Loucy (cell line): ENCODE results near the gene NEK6.

Experiments used
- EZH2phosphoT487 ChIP-seq: fragments of 200-600 bp; IDR thresholded peaks from 2 replicates; pipeline ENCODE4 v1.6.1; 2018; ENCODE audit warnings: antibody characterized with exemption, mild to moderate bottlenecking, moderate library complexity, borderline replicate concordance
- TF ChIP-seq, protein P1 (sequence below): fragments of 200-600 bp; sonication (generic); conservative IDR thresholded peaks from 2 replicates; pipeline ENCODE4 v1.5.1; 2014; ENCODE audit warnings: mild to moderate bottlenecking, antibody characterized with exemption, low read length

DNA sequence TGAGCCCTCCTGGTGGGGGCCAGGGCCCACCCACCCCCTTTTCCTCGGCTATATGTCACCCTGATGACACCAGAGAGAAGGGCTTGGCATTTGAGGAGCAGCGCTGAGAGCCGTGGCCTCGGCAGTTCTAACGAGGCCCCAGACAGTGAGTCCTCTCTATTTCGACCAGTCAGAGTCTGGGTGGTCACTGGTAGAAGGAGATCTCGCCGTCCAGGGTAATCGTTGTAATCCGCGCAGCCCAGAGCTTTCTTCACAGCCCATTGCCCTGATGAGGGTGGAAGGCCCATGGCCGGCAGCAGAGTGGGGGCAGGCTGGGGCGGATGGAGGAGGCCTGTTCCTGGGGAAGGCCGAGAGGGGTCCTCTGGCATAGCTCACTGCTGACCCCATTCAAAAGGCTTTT is 87.3 kb downstream of the NEK6 start:
- TF ChIP-seq, protein P1, sequence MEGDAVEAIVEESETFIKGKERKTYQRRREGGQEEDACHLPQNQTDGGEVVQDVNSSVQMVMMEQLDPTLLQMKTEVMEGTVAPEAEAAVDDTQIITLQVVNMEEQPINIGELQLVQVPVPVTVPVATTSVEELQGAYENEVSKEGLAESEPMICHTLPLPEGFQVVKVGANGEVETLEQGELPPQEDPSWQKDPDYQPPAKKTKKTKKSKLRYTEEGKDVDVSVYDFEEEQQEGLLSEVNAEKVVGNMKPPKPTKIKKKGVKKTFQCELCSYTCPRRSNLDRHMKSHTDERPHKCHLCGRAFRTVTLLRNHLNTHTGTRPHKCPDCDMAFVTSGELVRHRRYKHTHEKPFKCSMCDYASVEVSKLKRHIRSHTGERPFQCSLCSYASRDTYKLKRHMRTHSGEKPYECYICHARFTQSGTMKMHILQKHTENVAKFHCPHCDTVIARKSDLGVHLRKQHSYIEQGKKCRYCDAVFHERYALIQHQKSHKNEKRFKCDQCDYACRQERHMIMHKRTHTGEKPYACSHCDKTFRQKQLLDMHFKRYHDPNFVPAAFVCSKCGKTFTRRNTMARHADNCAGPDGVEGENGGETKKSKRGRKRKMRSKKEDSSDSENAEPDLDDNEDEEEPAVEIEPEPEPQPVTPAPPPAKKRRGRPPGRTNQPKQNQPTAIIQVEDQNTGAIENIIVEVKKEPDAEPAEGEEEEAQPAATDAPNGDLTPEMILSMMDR: no peak
- TF ChIP-seq EZH2phosphoT487: no peak
